CD4-positive, alpha-beta T cell treated with Interleukin-10 for 1 hour (primary cell): ENCODE data around the gene YBX2.

Experiments
- DNase-seq: peaks from one replicate; pipeline ENCODE4 v3.0.0-alpha.2; 2020

The YBX2 gene

DNA sequence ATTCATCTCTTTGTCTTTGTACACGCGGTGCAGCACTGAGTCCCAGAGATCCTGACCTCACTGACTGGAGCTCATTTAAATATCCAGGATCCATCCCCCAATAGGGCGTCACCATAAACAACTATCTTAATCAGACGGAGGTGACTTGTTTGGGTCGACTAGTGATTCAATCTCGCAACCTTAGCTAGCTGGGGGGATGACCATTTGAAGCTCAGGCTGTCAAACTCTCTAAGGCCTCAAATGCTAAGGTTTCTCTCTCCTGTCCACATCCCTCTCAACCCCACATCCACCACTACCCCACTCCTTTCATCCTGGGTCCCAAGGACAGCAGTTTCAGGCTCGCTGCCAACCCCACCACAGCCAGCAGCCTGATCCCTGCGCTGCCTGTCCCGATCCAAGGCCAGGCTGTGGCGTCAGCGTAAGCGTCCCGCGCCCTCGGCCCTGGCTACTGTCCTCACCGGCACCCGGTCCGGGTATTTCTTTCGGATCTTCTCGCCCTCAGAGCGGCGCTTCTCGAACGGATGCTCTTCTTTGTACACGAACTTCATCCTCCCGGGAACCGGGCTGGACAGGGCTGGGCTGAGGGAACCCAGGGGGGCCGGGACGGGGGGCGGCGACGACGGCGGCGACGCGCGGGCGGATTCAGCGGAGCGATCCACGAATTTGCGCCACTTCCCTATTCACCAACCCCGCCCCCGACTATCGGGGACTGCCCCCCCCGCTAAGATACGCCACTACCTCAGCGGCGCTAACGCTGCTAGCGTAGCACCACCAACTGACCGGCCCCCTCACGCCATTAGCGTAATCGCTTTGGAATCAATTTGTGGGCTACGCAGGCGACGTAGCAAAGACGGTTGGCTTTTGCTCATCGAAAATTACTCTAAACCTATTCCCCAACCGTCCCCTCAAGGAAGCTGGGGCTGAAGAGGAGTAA lies 52.4 kb downstream of the YBX2 start, which contains the start of gene GABARAP:
GABARAP (minus strand) TSS at position 667 of the 934 bp plus-strand sequence; CDS start at position 548, 119 bp downstream.
- peak; percentile 94 for DNase-seq

DNA sequence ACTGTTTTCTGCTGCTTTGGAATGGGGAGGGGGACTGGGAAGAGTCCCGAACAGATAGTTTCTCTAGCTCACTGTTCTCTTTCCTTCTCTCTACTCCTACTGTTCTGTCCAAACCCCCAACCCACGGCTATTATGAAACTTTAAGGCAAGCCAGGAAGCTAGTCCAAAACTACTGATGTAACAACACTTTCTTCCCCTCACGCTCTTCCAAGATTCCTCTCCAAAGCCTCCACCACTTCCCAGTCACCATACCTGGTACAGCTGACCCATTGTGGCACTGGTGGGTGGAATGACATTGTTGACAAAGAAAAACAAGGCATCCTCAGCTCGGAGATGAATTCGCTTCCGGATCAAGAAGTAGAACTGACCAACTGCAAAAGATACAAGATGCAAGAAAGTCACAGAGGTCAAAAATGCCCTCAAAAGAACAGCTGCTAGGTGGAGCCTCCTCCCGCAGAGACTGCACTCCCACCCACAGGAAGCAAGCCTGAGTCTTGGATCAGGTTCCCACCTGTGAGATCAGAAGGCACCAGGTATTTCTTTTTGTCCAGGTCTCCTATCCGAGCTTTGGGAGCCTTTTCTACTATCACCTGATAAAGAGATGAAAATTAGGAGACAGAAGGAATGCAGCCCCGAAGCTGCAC lies 53.2 kb downstream of the YBX2 start:
- DNase-seq = no peak

DNA sequence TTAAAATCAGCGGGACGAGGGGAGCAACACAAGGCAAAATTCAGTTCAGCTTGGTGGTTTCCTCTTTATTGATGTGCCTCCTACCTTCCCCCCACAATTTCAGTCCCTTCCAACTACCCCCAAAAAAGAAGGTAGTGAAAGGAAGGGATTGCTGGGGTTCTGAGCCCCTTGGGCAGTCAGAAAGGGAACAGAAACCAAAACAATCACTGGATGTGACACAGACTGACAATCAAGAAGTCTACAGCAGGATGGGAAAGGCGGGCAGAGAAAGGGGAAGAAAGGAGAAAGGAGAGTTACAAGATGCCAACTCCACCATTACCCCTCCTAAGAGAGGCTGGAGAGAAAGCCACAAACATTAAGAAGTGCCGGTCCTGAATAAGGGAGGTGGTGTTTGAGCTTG lies 54.1 kb downstream of the YBX2 start:
- DNase-seq = no peak

DNA sequence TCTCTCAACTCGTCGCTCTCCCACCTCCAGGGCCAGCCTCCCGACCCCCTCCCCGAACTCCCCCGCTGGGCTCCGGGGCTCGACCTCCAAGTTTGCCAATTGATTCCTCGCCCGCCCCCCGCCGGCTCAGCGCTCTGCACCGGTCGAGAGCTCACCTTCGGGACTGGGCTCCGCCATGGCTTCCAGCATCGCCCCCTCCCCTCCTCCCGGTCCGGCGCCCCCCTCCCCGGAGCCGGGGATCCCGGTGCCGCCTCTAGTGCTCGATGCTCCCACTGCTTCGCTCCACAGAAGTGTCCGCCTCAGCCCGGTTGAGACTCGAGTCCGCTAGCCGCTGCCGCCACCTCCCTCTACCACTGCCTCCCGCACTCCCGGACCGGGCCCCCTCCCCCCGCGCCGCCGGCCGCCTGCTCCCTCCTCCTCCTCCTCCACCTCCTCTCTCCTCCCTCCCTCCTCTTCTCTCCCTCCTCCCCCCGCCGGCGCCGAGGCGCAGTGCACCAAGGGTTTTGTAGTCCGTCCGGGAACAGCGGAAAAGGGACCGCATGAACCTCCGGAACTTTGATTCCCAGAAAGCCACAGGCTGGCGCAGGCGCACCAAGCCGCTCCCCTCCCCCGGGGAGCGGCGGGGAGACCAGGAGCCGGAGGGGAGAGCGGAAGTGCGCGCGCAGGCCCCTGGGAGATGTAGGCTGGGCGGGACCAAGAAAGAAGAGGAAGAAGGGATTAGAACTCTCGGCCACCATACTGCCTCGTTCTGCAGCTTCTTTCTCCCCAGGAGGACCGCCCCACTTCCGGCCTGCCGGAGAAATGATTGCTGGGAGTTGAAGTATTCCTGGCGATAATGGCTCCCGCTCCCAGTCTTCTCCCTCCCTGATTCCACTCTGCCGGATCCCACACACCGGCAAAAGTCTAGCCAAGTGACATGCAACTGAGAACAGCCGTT lies 55.1 kb downstream of the YBX2 start, which contains the start of gene PHF23:
PHF23 (minus strand) TSS at position 367 of the 937 bp plus-strand sequence; CDS start at position 189, 178 bp downstream.
- DNase-seq = peak; percentile 99

DNA sequence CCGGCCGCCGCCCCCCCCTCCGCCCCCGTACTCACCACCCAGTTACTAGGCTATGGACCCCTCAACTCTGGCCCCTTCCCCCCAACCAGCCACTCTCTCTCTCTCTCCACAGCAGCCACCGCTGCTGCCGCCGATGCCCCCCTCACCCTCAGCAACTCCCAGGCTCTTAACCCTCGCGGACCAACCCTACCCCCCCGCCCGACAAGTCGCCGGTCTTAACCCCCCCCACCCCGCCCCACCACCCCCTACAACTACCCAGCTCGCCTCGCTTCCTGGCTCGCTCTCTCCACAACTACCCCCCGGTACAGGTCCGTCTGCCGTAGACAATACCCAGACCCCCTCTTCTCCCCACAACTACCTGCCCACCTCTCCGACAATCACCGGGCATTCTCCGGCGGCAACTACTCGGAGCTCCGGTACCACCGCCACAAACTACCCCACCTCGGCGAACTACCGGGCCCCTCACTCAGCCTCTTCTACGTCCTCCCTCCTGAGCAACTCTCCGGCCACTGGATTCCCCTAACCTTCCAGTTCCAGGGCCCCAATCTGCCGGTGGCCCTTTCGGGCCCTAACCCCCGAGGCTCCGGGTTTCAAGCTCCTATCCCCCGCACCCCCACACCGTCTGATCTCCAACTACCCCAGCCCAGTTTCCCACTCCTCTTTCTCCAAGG lies 55.9 kb downstream of the YBX2 start:
- DNase-seq = peak; percentile 56
